Activated naive CD4-positive, alpha-beta T cell (primary cell): Measurements from ENCODE around the gene CRIM1.

Source experiments
- DNase-seq, 4 experiments: peaks; one replicate each; lab custom pipeline; 2025; lab: John Stamatoyannopoulos, UW

CRIM1 gene

GRCh38 chr2:36423619-36424120, 68.1 kb downstream of the CRIM1 start:
- no peak for DNase-seq

DNA sequence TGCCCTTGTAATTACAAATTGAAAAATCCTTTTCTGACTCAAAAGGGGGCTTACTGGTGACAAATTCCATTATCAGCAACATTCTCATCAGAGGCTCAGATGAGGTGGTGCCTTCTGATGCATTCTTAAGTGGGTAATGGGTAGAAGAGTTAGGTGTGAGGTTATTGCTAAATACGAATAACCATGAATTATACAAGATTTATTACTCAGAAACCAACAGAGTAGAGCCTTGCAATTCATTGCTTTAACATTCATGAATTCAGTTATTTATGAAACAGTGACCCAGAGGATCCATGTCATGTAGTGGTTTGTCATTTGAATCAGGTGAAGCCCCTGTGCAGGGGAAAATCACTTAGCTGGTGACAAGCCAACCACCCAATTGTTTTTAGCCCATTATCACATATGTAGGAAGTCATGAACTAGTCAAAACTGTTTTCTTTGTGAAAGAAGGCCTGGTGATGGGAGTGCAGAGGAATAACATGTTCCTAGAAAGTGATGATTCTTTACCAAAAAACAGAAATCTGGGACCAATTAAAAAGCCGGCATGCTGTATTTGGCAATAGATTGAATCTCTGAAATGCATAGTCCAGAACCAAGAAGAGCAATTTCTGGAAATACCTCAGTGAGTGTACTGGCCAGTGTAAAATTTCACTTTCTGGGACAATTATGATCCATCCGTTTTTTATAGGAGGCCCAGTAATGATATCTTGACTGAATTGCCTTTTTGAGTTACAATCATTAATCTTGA, 70.2 kb downstream of the CRIM1 start:
- no peak for DNase-seq

GRCh38 chr2:36427790-36428243, 72.2 kb downstream of the CRIM1 start:
- DNase-seq, result no peak

DNA sequence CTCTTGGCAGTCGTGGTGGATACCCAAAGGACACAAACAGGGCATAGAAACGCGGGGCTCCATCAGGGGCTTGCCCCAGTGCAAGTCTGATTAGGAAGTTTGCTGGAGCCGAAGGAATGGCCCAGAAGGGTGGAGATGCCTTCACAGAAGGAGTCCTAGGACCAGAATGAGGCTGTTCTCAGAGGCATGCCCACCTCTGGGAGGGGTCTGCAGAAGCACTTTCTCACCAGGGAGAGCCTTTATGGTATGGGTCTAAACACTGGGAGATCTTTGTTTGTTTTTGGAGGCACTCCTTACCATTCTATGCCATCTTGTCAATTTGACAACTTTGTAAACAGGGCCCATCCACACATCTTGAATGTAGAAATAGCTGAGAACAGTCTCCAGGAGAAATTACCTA, 75.0 kb downstream of the CRIM1 start:
- DNase-seq, result no peak

- DNase-seq, result no peak
These were observed 76.9 kb downstream of the CRIM1 start for GRCh38 chr2:36432479-36432878.

- DNase-seq, result no peak
These were observed 78.0 kb downstream of the CRIM1 start for GRCh38 chr2:36433311-36434217.

DNA sequence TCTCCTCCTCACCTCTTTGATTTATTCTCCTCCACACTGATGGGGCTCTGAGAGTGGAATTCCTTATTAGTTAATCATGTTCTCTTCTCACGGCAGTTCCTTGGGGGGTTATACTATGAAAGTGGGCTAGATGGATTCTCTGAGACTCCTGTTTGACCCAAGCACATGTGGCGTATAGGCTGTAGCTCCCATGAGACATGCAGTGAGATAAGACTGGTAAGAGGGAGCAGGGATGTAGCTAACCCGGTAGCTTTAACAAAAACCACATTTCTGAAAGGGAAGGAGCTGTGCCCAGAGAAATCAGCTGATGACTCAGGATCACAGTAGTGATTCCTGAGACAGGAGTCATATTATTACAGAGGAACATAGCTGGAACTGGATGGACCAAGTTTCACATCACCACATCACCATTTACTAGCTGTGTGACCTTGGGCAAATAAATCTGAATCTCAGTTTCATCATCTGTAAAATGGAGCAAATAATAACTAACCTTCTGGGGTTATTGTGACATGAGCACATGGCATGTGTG, 82.9 kb downstream of the CRIM1 start:
- DNase-seq, result no peak

GRCh38 chr2:36439084-36439483, 83.5 kb downstream of the CRIM1 start:
- DNase-seq, result no peak

DNA sequence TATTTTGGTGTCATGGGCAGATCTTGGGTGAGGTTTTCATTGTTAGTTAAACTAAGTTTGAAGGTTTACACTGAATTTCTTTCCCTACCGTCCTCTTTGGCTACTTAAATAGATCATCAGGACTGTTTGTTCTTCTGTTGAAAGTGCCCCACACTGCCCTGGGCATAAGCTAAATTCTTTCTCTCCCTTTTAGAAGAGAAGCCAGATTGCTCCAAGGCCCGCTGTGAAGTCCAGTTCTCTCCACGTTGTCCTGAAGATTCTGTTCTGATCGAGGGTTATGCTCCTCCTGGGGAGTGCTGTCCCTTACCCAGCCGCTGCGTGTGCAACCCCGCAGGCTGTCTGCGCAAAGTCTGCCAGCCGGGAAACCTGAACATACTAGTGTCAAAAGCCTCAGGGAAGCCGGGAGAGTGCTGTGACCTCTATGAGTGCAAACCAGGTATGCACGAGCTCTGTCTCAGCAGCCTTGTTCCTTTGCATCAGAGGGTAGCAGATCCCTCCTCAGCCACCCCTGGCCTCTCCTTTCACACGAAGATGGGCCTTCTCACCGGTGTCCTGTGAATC, 85.6 kb downstream of the CRIM1 start:
- no peak for DNase-seq

GRCh38 chr2:36441816-36442215, 86.2 kb downstream of the CRIM1 start:
- DNase-seq, result no peak

- no peak for DNase-seq
These were observed 88.8 kb downstream of the CRIM1 start for GRCh38 chr2:36444216-36444936.

DNA sequence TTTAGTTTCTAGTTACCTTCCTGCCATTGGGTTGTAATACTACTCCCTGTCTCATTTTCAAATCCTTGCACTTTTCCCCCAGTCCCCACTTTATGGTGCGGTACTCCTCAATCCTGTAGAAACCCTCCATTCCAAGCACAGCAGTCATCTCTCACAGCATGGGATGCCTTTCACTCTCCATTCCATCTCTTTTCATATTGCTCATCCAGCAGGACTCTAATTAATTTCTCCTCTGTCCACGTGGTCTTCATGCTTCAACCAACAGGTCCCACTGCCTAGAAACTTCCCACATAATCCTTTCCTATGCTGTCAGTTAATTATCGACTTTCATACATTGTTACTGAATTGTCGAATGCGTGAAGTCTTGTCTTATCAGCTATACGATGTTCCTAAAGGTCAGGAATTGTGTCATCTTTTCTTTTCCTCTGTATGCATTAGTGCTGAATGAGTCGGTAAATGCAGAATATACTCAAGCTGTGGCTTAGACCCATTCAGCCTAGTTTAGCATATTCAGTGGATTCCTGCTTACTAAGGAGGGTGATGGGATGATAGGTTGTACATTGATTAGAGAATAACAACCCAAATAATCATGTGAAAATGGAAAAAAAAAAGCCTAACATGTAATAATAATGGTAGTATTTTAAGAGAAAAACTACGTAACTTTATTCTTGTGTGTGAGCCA, 89.7 kb downstream of the CRIM1 start:
- no peak for DNase-seq

DNA sequence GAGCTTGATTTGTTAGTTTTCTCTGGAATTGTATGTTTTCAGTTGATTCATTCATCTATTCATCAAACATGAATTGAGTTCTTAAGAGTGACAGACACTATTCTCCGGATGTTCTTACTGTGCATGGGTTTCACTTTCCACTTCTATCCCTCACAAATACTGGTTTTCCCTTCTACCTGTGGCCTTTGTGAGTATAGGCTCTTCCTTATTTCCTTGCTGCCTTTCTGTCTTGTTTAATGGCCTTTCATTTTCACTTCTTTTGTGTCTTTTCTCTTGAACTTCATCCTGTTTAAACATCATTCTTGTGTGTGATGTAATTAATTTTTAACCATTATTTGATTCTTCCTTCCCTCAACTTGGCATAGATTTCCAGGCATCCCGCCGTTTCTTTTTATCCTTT, 90.7 kb downstream of the CRIM1 start:
- no peak for DNase-seq

GRCh38 chr2:36449213-36449612, 93.6 kb downstream of the CRIM1 start:
- DNase-seq, result no peak

DNA sequence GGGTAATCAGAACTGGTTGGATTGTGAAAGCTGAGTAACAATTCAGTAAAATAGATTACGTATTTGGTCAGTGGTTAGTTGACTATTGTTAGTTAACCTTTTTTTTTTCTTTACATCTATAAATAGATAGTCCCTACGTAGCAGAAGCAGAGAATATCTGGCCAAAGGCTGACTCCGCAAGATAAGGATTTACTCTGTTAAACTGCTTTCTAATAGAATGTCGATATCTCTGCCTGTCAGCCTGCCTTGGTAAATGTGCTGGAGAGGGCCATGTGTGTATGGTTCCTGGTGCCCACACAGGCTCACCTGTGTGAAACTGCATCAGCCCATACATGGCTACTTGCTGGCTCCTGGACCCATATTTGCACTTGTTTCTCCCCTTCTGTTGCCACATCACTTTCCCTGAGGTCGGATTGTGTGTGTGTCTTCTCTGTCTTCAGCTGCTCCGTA, 94.4 kb downstream of the CRIM1 start:
- no peak for DNase-seq

DNA sequence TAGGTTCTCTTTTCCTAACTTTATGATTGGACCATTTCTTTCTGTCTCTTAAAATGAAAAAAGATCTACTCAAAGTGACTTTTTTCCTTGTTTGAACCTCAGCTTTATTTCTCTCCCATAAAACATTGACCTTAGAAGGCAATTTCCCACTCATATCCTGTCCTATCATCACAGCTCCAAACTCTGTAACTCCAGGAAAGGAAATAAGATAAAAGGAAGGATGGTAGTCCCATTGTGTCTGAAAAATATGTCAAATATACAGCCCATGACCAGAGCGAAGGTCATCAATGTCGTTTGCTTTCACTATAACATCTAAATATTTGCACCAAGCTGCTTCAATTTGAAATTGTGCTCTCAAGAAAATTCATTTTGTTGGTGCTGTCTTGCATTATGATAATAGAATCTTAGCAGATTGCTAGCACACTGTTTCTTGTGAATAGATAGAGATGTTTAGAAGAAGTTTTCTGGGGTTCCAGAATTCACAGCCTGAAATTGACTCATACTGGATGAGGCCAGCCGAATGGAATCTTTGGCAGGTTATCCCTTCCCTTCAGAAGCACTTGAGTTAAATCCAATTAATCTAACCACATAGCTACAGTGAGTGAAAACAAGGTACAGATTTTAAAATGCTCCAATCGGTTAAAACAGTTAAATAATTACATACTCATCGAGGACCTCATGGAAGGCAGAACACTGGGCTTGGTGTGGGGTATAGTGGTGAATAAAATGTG, 95.1 kb downstream of the CRIM1 start:
- DNase-seq, result no peak

- no peak for DNase-seq
These were observed 95.9 kb downstream of the CRIM1 start for GRCh38 chr2:36451512-36451911.

DNA sequence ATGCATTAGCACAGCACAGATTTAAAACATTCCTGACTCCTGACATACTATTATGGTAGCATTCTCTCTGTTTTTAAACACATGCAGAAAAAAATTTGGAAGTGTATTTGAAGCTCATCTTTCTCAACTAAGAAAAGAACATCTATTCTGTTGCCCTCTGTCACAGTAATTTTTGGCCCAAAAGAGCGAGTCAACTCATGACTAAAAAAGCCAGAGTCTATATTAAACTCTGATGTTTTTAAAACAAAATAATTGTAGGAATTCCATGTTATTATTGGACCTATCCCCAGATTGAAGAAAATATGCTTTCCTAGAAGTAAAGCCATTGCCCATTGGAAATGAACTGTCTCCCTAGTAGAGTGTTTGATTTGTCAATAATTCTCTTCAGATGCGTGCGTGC, 96.7 kb downstream of the CRIM1 start:
- no peak for DNase-seq

GRCh38 chr2:36453652-36454051, 98.1 kb downstream of the CRIM1 start:
- DNase-seq, result no peak

DNA sequence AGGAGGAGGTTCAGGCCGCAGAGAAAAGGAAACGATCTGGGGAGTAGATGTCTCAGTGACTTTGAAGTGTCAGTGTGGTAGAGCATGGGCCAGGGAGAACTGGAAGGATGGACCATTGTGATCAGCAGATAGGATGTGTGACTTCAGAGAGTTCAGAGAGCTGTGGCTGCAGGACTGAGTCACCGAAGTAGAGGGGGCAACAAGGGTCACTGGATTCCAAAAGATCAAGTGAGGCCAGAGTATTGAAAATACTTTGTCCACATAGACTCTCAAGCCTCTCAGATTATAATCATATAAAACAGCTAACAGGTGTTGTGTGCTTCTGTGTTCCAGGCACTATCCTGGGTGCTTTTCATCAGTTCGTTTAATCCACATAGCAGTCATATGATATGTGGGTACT, 99.4 kb downstream of the CRIM1 start:
- no peak for DNase-seq
